ENCODE data around the gene FLNC.

GRCh38 chr7:128838981-128839731 is 8.9 kb downstream of the FLNC start:
- TF ChIP-seq EZH2phosphoT487 (IDR thresholded peaks at IDR 0.05; ENCODE audit: insufficient read depth, low read depth) (no peak), EZH2 (IDR thresholded peaks at IDR 0.05; ENCODE audit: insufficient read depth, poor library complexity, severe bottlenecking) (no peak)
